BJ (cell line): ENCODE data around the gene AP3B1. TPM values are rescaled to one million over a fixed set of nuclear protein-coding genes. Genes with fewer than 3 reads are reported as not detected.

ENCODE experiments used
- CTCF ChIA-PET: fragments of 350-600 bp; formaldehyde crosslinking; extraction: SDS; loops from one replicate; lab custom pipeline; 2021; ENCODE audit warnings: antibody characterized with exemption, inconsistent platforms; lab: Yijun Ruan, JAX
- POLR2A ChIA-PET: fragments of 300-600 bp; sonication (Branson Sonifier 250); formaldehyde crosslinking; extraction: SDS; loops from one replicate; lab custom pipeline; 2021; ENCODE audit warnings: antibody characterized with exemption; lab: Charles Lee
- DNase-seq: peaks from one replicate; pipeline ENCODE4 v3.0.0-alpha.2; 2011; ENCODE audit warnings: low read depth
- H3K27me3 ChIP-seq: 2 replicates; pipeline ENCODE4 v1.6.0; 2011; ENCODE audit warnings: low read length; ENCODE audit not compliant: control insufficient read depth, insufficient read depth
- H3K36me3 ChIP-seq: 2 replicates; pipeline ENCODE4 v1.5.1; 2011; ENCODE audit warnings: low read length; ENCODE audit not compliant: control insufficient read depth, insufficient read depth
- H3K4me3 ChIP-seq: 2 replicates; pipeline ENCODE4 v1.5.1; 2011; ENCODE audit warnings: low read depth, mild to moderate bottlenecking, control low read depth, low read length
- polyA plus RNA-seq: library from polyadenylated mRNA; depleted of rRNA; stranded (reverse); fragments of >200 nt; gene quantifications from 2 replicates; pipeline ENCODE4 v1.2.3, GENCODE V29; 2011
- TF ChIP-seq, protein P1 (sequence below): IDR thresholded peaks from 2 replicates; pipeline ENCODE4 v1.5.1; 2011; ENCODE audit warnings: low read depth, mild to moderate bottlenecking, control low read depth, inconsistent platforms, low read length, moderate library complexity; ENCODE audit not compliant: insufficient read depth

Gene AP3B1
- polyA plus RNA-seq, 1 experiment: 23.9 TPM

DNA sequence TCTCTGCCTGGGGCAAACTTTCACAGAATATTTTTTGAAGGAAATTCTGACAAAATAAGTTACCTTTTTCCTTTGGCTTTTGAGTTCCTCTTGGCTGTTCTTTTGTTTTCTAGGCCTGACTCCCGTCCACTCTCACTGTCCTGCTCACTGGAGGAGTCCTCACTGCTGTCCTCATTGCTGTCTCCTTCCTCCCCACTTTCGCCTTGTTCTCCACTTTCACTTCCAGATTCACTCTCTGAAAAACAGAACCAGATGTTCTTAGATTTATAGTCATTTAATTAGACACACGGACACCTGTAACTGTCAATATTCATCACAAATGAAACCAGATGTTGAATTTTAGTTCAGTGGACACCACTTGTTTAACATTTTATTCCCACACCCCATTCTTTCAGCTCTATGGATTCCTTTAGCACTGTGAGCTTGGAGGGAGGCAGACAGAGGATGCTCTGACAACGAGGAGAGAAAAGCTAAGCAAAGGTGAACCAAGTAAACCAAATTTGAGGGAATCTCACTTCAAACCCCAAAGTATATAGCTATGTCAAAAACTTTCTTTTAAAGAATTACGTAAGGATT lies 180.7 kb downstream of the AP3B1 start:
- Histone ChIP-seq H3K27me3 (no peaks in the 10 kb centered on the region), H3K4me3 (no peak overlapping the region), H3K36me3 (no peaks in the 10 kb centered on the region)
- DNase-seq: no peak
- TF ChIP-seq, protein P1, sequence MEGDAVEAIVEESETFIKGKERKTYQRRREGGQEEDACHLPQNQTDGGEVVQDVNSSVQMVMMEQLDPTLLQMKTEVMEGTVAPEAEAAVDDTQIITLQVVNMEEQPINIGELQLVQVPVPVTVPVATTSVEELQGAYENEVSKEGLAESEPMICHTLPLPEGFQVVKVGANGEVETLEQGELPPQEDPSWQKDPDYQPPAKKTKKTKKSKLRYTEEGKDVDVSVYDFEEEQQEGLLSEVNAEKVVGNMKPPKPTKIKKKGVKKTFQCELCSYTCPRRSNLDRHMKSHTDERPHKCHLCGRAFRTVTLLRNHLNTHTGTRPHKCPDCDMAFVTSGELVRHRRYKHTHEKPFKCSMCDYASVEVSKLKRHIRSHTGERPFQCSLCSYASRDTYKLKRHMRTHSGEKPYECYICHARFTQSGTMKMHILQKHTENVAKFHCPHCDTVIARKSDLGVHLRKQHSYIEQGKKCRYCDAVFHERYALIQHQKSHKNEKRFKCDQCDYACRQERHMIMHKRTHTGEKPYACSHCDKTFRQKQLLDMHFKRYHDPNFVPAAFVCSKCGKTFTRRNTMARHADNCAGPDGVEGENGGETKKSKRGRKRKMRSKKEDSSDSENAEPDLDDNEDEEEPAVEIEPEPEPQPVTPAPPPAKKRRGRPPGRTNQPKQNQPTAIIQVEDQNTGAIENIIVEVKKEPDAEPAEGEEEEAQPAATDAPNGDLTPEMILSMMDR: no peak
- POLR2A ChIA-PET: no interaction called here
- CTCF ChIA-PET: interaction anchor here (0.6 to 0.7 kb wide), 2 partner anchors 25 to 37 kb away, joined by 3 read pairs; no protein-coding TSS in a partner anchor

DNA sequence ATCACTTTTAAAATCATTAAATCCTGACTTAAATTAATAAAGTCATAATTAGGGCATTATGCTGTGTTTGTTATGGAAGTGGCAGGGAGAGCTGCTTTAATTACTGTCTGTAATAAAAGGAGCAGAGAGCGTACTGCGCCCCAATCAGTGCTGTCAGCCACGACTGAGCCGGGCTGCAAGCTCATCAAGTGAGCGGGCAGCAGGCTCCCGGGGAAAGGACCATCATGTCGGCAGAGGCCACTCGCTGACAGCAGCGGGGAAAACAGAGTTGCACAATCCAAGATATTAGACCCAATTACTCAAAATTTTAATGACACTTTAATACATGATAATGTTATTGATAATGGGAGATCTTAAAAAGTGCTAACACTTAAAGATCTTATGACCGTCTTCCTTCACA lies 181.6 kb downstream of the AP3B1 start:
- DNase-seq: no peak
- ChIA-PET POLR2A (no interaction called here), CTCF (no interaction called here)
- Histone ChIP-seq H3K36me3 (no peaks in the 10 kb centered on the region), H3K4me3 (no peak overlapping the region), H3K27me3 (no peaks in the 10 kb centered on the region)
- TF ChIP-seq, protein P1: no peak

DNA sequence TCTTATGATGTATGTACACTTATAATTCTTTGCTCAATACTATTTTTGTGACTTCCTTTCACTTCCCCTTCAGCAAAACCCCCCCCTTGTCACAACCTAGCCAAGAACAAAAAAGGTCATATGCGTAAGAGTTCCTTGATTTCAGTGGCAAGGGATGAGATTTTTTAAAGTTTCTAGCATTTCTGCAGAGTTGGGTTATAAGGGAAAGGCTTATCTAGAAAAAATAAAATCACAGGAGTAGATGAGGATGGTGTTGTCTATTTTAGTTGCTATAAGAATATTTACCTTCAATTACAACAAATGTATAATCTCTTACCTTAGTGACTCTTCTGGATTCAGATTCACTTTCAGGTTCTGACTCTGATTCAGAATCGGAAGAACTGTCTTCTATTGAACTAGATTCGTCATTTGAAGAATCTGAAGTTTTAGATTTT lies 184.6 kb downstream of the AP3B1 start:
- H3K27me3 ChIP-seq: no peaks in the 10 kb centered on the region
- no peak overlapping the region for H3K4me3 ChIP-seq
- no peak for DNase-seq
- CTCF ChIA-PET: no interaction called here
- TF ChIP-seq, protein P1: no peak
- POLR2A ChIA-PET: no interaction called here
- H3K36me3 ChIP-seq: no peaks in the 10 kb centered on the region; the same call in 1 of the 2 replicates

DNA sequence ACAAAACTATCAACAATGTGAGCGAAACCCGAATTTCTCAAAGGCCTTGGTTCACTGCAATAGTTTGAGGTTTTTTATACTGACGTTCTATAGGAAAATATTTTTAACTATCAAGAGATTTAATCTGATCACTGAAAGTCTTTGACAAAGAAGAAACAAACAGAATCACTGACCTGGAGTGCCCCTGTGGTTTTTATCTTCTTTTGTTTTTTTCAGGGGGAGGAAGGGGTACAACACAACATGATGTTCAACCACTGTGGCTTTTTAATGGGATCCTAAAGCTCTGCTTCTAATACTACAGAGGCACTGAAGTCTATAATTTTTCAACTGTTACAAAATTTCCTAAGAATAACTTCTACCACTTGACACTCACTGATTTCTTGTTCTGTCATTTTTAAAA lies 185.9 kb downstream of the AP3B1 start:
- TF ChIP-seq, protein P1: no peak
- Histone ChIP-seq H3K27me3 (no peaks in the 10 kb centered on the region), H3K36me3 (no peaks in the 10 kb centered on the region; the same call in 1 of the 2 replicates), H3K4me3 (no peak overlapping the region)
- CTCF ChIA-PET: no interaction called here
- DNase-seq: no peak
- POLR2A ChIA-PET: no interaction called here

- H3K36me3 ChIP-seq: peaks cover 7% of the 10 kb centered on the region
- no peaks in the 10 kb centered on the region for H3K27me3 ChIP-seq
- DNase-seq: no peak
- ChIA-PET POLR2A (interaction anchor here (0.5 kb wide), 2 partner anchors 33 to 470 kb away, joined by 3 to 4 read pairs; no protein-coding TSS in a partner anchor), CTCF (no interaction called here)
- TF ChIP-seq, protein P1: no peak
- no peak overlapping the region for H3K4me3 ChIP-seq
These were observed 191.1 kb downstream of the AP3B1 start for GRCh38 chr5:78103232-78103918.
